ENCODE data around the gene GPS1.

GRCh38 chr17:82059272-82060000 lies 7.7 kb downstream of the GPS1 start:
- TF ChIP-seq POLR2AphosphoS5 (IDR thresholded peaks at IDR 0.05; ENCODE audit: low read depth, low read length), result peak; percentile 31; the same call in 1 of the 2 replicates
- no peak for TF ChIP-seq REST (IDR thresholded peaks at IDR 0.05; ENCODE audit: insufficient read depth in 1 of 2, low read depth in 2 of 2, low read length in 2 of 2)
- no peak for TF ChIP-seq SIN3A (IDR thresholded peaks at IDR 0.05; ENCODE audit: borderline replicate concordance, insufficient read depth, low read length)
- TF ChIP-seq TAF1 (IDR thresholded peaks at IDR 0.05; ENCODE audit: borderline replicate concordance, insufficient read depth, low read length), result no peak
